Prostate gland (tissue), 2 donors: ENCODE results near the gene NAT10.

Experiments
- CTCF ChIP-seq, 4 experiments: fragments of 200-600 bp in 2 of 4; fragments of 450-650 bp in 2 of 4; sonication (generic) in 2 of 4; IDR thresholded peaks; 1 replicate in 3 of 4; 2 replicates in 1 of 4; pipeline ENCODE4 v1.5.1; 2016 to 2019; ENCODE audit warnings: antibody characterized with exemption in 4 of 4, mild to moderate bottlenecking in 2 of 4, moderate library complexity in 2 of 4
- POLR2A ChIP-seq: fragments of 450-650 bp; IDR thresholded peaks from one replicate; pipeline ENCODE4 v1.6.1; 2016; ENCODE audit warnings: antibody characterized with exemption, mild to moderate bottlenecking
- POLR2AphosphoS5 ChIP-seq: sonication (generic); formaldehyde crosslinking; IDR thresholded peaks from one replicate; pipeline ENCODE4 v1.6.1; 2017; ENCODE audit warnings: antibody characterized with exemption

DNA sequence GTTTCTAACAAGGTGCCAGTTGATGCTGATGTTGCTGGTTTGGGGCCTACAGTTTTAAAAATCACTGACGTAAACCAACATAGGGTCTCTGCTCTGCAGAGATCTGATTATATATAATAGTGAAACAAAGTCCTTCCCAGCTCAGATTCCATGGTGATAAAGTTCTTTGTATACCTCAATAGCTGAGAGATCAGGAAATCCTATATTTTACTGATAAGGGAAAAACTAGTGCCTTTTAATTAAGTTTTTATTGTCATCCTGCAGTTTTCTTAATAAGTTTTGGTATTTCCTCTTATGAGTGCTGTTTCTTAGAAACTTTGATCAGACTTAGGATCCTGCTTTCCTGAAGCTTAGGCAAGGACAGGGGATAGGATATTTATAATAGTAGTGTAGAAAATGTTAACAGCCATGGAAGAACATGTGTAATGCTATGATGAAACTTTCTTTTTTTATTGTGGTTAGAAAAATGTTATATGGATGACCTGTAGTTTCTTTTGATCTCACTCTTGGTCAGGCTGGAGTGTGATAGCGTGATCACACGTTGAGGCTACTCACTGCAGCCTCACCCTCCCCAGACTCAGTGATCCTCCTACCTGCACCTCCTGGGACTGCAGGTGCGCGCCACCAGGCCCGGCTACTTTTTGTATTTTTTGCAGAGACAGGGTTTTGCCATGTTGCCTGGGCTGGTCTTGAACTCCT, 39.8 kb upstream of the NAT10 start:
- TF ChIP-seq CTCF (IDR thresholded peaks at IDR 0.05) (no peak), POLR2AphosphoS5 (no peak), POLR2A (no peak)
